Inflammatory macrophage treated with lipopolysaccharide for 4 hours (primary cell): ENCODE measurements around the gene ETV4.
A peak's percentile ranks its signal among the peaks of the same experiment; 100 is the strongest.

Source experiments
- DNase-seq: peaks from one replicate; pipeline ENCODE4 v3.0.0-alpha.2; 2020

ETV4 gene

GRCh38 chr17:43546319-43547188 is at the start of gene ETV4:
Gene ETV4 (minus strand): TSS chr17:43546340. CDS start chr17:43545617, 723 bp downstream.
- DNase-seq = peak; percentile 86

GRCh38 chr17:43595466-43595865 is 49.3 kb upstream of the ETV4 start:
- DNase-seq = no peak

- no peak for DNase-seq
Measured at GRCh38 chr17:43591779-43592562, 45.8 kb upstream of the ETV4 start.

- DNase-seq = no peak
Measured at GRCh38 chr17:43591001-43591400, 44.9 kb upstream of the ETV4 start.

GRCh38 chr17:43588664-43589435 is 42.7 kb upstream of the ETV4 start:
- no peak for DNase-seq

GRCh38 chr17:43588121-43588520 is 42.0 kb upstream of the ETV4 start:
- no peak for DNase-seq

- peak; percentile 22 for DNase-seq
Measured at GRCh38 chr17:43587647-43588046, 41.5 kb upstream of the ETV4 start.

GRCh38 chr17:43584666-43585102 is 38.5 kb upstream of the ETV4 start:
- DNase-seq = no peak

GRCh38 chr17:43583332-43583731 is 37.2 kb upstream of the ETV4 start:
- DNase-seq = no peak

- no peak for DNase-seq
Measured at GRCh38 chr17:43581613-43582012, 35.5 kb upstream of the ETV4 start.

- no peak for DNase-seq
Measured at GRCh38 chr17:43581130-43581529, 35.0 kb upstream of the ETV4 start.

GRCh38 chr17:43579566-43580140 is 33.5 kb upstream of the ETV4 start:
- no peak for DNase-seq

- DNase-seq = no peak
Measured at GRCh38 chr17:43578699-43579565, 32.8 kb upstream of the ETV4 start.

GRCh38 chr17:43578404-43578698 is 32.2 kb upstream of the ETV4 start:
- no peak for DNase-seq

- no peak for DNase-seq
Measured at GRCh38 chr17:43577664-43578403, 31.7 kb upstream of the ETV4 start.

- peak; percentile 58 for DNase-seq
Measured at GRCh38 chr17:43576563-43577229, 30.6 kb upstream of the ETV4 start.

- DNase-seq = no peak
Measured at GRCh38 chr17:43574896-43575525, 28.9 kb upstream of the ETV4 start.

- no peak for DNase-seq
Measured at GRCh38 chr17:43574348-43574747, 28.2 kb upstream of the ETV4 start.

- no peak for DNase-seq
Measured at GRCh38 chr17:43573579-43574321, 27.6 kb upstream of the ETV4 start.
